Liver (tissue), 9 donors: Measurements from ENCODE around the gene ATP2B2. TPM values are rescaled to one million over a fixed set of nuclear protein-coding genes. Genes with fewer than 3 reads are reported as not detected.

Source experiments
- DNase-seq: peaks from one replicate; pipeline ENCODE4 v3.0.0-alpha.2; 2017; ENCODE audit warnings: low spot score
- H3K27ac ChIP-seq, 2 donors: one replicate each; pipeline ENCODE4 v1.7.0; 2013; ENCODE audit warnings: inconsistent platforms in 2 of 2, low read length in 2 of 2, control low read depth in 1 of 2, low read depth in 1 of 2, mild to moderate bottlenecking in 1 of 2
- H3K27me3 ChIP-seq, 4 donors: one replicate each; pipeline versions ENCODE4 v1.6.1 to v1.7.0; 2013; ENCODE audit warnings: low read length in 3 of 4, inconsistent platforms in 1 of 4, mild to moderate bottlenecking in 1 of 4, moderate library complexity in 1 of 4; ENCODE audit not compliant: control insufficient read depth in 4 of 4, insufficient read depth in 4 of 4
- H3K36me3 ChIP-seq, 4 donors: one replicate each; pipeline versions ENCODE4 v1.6.1 to v1.7.0; 2013; ENCODE audit warnings: low read length in 3 of 4, mild to moderate bottlenecking in 3 of 4, low read depth in 1 of 4, moderate library complexity in 1 of 4; ENCODE audit not compliant: control insufficient read depth in 4 of 4, insufficient read depth in 3 of 4
- H3K4me1 ChIP-seq, 4 donors: one replicate each; pipeline versions ENCODE4 v1.6.1 to v1.7.0; 2013; ENCODE audit warnings: low read length in 3 of 4, mild to moderate bottlenecking in 3 of 4, moderate library complexity in 1 of 4; ENCODE audit not compliant: control insufficient read depth in 4 of 4, insufficient read depth in 4 of 4
- H3K4me3 ChIP-seq, 3 donors: one replicate each; pipeline versions ENCODE4 v1.6.1 to v1.7.0; 2013; ENCODE audit warnings: low read length in 3 of 3, control low read depth in 1 of 3, low read depth in 1 of 3, mild to moderate bottlenecking in 1 of 3
- H3K9ac ChIP-seq, 2 donors: one replicate each; pipeline ENCODE4 v1.7.0; 2013; ENCODE audit warnings: low read length in 2 of 2, mild to moderate bottlenecking in 2 of 2, moderate library complexity in 2 of 2, control low read depth in 1 of 2, low read depth in 1 of 2
- H3K9me3 ChIP-seq, 4 donors: one replicate each; pipeline versions ENCODE4 v1.6.1 to v1.7.0; 2013; ENCODE audit warnings: low read length in 3 of 4; ENCODE audit not compliant: control insufficient read depth in 4 of 4
- ATF3 ChIP-seq: IDR thresholded peaks from 2 replicates; pipeline ENCODE4 v1.6.1; 2016; ENCODE audit warnings: antibody characterized with exemption
- EGR1 ChIP-seq, 2 donors: IDR thresholded peaks; 2 replicates each; pipeline ENCODE4 v1.6.1; 2016 to 2018; ENCODE audit warnings: antibody characterized with exemption in 2 of 2, low read depth in 2 of 2
- FOXA1 ChIP-seq: IDR thresholded peaks from 2 replicates; pipeline ENCODE4 v1.6.1; 2016; ENCODE audit warnings: antibody characterized with exemption
- GABPA ChIP-seq, 2 donors: IDR thresholded peaks in 1 of 2; conservative IDR thresholded peaks in 1 of 2; 2 replicates each; pipeline ENCODE4 v1.6.1; 2016; ENCODE audit warnings: antibody characterized with exemption in 2 of 2, mild to moderate bottlenecking in 1 of 2, moderate library complexity in 1 of 2
- HNF4A ChIP-seq, 2 donors: conservative IDR thresholded peaks; 2 replicates each; pipeline ENCODE4 v1.6.1; 2016; ENCODE audit warnings: antibody characterized with exemption in 2 of 2, mild to moderate bottlenecking in 2 of 2
- HNF4G ChIP-seq: IDR thresholded peaks from 2 replicates; pipeline ENCODE4 v1.6.1; 2016; ENCODE audit warnings: antibody characterized with exemption
- JUND ChIP-seq, 2 donors: IDR thresholded peaks; 2 replicates each; pipeline ENCODE4 v1.6.1; 2016; ENCODE audit warnings: antibody characterized with exemption in 2 of 2
- RAD21 ChIP-seq, 2 donors: IDR thresholded peaks; 2 replicates each; pipeline ENCODE4 v1.6.1; 2016; ENCODE audit warnings: antibody characterized with exemption in 2 of 2, mild to moderate bottlenecking in 2 of 2
- RXRA ChIP-seq, 2 donors: IDR thresholded peaks; 2 replicates each; pipeline ENCODE4 v1.6.1; 2017 to 2018; ENCODE audit warnings: antibody characterized with exemption in 2 of 2, mild to moderate bottlenecking in 1 of 2
- SP1 ChIP-seq: IDR thresholded peaks from 2 replicates; pipeline ENCODE4 v1.6.1; 2018; ENCODE audit warnings: antibody characterized with exemption, mild to moderate bottlenecking
- TAF1 ChIP-seq: conservative IDR thresholded peaks from 2 replicates; pipeline ENCODE4 v1.6.1; 2016; ENCODE audit warnings: antibody characterized with exemption, mild to moderate bottlenecking
- YY1 ChIP-seq: IDR thresholded peaks from 2 replicates; pipeline ENCODE4 v1.6.1; 2016; ENCODE audit warnings: antibody characterized with exemption, mild to moderate bottlenecking
- ZBTB33 ChIP-seq: IDR thresholded peaks from 2 replicates; pipeline ENCODE4 v1.6.1; 2016; ENCODE audit warnings: antibody characterized with exemption
- WGBS: extraction: QIAGEN DNeasy Blood & Tissue Kit; methylation state at CpG from one replicate; pipeline ENCODE4 v1.1.7; 2013; 5-methylcytosine and 5-hydroxymethylcytosine counted together
- polyA plus RNA-seq, 2 donors: library from polyadenylated mRNA; stranded (reverse) in 1 of 2; unstranded in 1 of 2; fragments of 200-250 nt in 1 of 2; fragments of >200 nt in 1 of 2; fragmentation: Nextera tagmentation in 1 of 2; extraction: Ambion mirVana in 1 of 2; gene quantifications; one replicate each; pipeline versions ENCODE4 v1.2.1 to v1.2.3, GENCODE V29; 2013 to 2015
- total RNA-seq, 2 donors: library from RNA; depleted of rRNA; stranded (reverse); fragments of >200 nt; gene quantifications; one replicate each; pipeline ENCODE4 v1.2.3, GENCODE V29; 2014
- TF ChIP-seq, protein P1 (sequence below): IDR thresholded peaks from 2 replicates; pipeline ENCODE4 v1.6.1; 2016; ENCODE audit warnings: antibody characterized with exemption
- TF ChIP-seq, protein P2 (sequence below): IDR thresholded peaks from 2 replicates; pipeline ENCODE4 v1.6.1; 2016; ENCODE audit warnings: antibody characterized with exemption, mild to moderate bottlenecking
- TF ChIP-seq, protein P3 (sequence below): fragments of 150-350 bp; IDR thresholded peaks from 2 replicates; pipeline ENCODE4 v1.5.1; 2017; ENCODE audit warnings: improper control_type of control experiment, low read depth, low read length; ENCODE audit not compliant: missing input control
- donor health status: healthy.
- donor health status: healthy.
- donor health status: healthy.
- donor health status: healthy.
- donor health status: healthy.

ATP2B2 gene
- total and polyA plus RNA-seq, 4 donors, result 10.4 to 27.8 (median 20.7) TPM

GRCh38 chr3:10550705-10551104, 45.3 kb upstream of the ATP2B2 start:
- no peaks in the 10 kb centered on the region for H3K36me3 ChIP-seq
- WGBS, result 89% methylated on average over 10 of the region's 10 CpGs

DNA sequence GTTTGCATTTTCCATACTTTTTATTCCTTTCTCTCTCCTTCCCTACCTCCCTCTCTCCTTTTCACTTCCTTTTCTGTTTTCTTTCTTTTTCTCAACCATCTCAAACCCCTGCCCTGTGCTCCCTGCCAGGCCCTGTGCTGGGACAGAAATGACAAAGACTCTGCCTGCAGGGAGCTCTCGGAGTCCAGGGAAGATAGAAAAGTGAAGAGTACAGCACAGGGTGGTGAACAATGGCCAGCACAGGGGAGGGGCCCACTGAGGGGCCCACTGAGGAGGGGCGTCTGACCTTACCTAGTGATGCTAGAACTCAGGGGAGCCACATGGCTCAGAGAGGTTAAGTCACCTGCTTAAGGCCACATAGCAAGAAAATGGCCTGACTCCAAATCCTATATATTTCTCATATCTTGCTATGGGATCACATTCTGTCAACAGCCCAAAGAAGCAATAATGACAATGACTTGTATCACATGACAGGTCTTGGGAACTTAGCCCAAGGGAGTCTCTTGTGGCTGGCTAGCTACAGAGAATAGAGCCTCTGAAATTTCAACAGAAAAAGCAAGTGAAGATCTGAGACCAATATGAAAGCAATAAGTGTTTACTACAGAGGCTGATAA, 44.3 kb upstream of the ATP2B2 start:
- no peaks in the 10 kb centered on the region for H3K27me3 ChIP-seq
- no peak overlapping the region for H3K4me3 ChIP-seq
- H3K27ac ChIP-seq, result no peak overlapping the region
- H3K9ac ChIP-seq, result no peak overlapping the region
- WGBS, result 91% methylated on average over 2 of the region's 2 CpGs
- no peaks in the 10 kb centered on the region for H3K9me3 ChIP-seq
- DNase-seq, result no peak
- no peaks in the 10 kb centered on the region for H3K4me1 ChIP-seq
- TF ChIP-seq SP1 (no peak), EGR1 (IDR thresholded peaks at IDR 0.05; ENCODE audit: low read depth in 2 of 2) (no peak), YY1 (no peak), RXRA (IDR thresholded peaks at IDR 0.05) (no peak), ATF3 (no peak), ZBTB33 (no peak), GABPA (IDR thresholded peaks at IDR 0.05 in 1 of 2, conservative IDR thresholded peaks at IDR 0.05 in 1 of 2) (no peak), FOXA1 (no peak), JUND (IDR thresholded peaks at IDR 0.05) (no peak), HNF4G (no peak), RAD21 (IDR thresholded peaks at IDR 0.05) (no peak), HNF4A (conservative IDR thresholded peaks at IDR 0.05) (no peak), TAF1 (no peak)
- TF ChIP-seq, protein P1, sequence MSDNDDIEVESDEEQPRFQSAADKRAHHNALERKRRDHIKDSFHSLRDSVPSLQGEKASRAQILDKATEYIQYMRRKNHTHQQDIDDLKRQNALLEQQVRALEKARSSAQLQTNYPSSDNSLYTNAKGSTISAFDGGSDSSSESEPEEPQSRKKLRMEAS, result no peak
- TF ChIP-seq, protein P2, sequence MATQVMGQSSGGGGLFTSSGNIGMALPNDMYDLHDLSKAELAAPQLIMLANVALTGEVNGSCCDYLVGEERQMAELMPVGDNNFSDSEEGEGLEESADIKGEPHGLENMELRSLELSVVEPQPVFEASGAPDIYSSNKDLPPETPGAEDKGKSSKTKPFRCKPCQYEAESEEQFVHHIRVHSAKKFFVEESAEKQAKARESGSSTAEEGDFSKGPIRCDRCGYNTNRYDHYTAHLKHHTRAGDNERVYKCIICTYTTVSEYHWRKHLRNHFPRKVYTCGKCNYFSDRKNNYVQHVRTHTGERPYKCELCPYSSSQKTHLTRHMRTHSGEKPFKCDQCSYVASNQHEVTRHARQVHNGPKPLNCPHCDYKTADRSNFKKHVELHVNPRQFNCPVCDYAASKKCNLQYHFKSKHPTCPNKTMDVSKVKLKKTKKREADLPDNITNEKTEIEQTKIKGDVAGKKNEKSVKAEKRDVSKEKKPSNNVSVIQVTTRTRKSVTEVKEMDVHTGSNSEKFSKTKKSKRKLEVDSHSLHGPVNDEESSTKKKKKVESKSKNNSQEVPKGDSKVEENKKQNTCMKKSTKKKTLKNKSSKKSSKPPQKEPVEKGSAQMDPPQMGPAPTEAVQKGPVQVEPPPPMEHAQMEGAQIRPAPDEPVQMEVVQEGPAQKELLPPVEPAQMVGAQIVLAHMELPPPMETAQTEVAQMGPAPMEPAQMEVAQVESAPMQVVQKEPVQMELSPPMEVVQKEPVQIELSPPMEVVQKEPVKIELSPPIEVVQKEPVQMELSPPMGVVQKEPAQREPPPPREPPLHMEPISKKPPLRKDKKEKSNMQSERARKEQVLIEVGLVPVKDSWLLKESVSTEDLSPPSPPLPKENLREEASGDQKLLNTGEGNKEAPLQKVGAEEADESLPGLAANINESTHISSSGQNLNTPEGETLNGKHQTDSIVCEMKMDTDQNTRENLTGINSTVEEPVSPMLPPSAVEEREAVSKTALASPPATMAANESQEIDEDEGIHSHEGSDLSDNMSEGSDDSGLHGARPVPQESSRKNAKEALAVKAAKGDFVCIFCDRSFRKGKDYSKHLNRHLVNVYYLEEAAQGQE, result no peak
- TF ChIP-seq, protein P3, sequence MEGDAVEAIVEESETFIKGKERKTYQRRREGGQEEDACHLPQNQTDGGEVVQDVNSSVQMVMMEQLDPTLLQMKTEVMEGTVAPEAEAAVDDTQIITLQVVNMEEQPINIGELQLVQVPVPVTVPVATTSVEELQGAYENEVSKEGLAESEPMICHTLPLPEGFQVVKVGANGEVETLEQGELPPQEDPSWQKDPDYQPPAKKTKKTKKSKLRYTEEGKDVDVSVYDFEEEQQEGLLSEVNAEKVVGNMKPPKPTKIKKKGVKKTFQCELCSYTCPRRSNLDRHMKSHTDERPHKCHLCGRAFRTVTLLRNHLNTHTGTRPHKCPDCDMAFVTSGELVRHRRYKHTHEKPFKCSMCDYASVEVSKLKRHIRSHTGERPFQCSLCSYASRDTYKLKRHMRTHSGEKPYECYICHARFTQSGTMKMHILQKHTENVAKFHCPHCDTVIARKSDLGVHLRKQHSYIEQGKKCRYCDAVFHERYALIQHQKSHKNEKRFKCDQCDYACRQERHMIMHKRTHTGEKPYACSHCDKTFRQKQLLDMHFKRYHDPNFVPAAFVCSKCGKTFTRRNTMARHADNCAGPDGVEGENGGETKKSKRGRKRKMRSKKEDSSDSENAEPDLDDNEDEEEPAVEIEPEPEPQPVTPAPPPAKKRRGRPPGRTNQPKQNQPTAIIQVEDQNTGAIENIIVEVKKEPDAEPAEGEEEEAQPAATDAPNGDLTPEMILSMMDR, result no peak
- no peaks in the 10 kb centered on the region for H3K36me3 ChIP-seq

More at GRCh38 chr3:10550705-10551104, 45.3 kb upstream of the ATP2B2 start:
- no peaks in the 10 kb centered on the region for H3K27me3 ChIP-seq
- no peak overlapping the region for H3K9ac ChIP-seq
- H3K4me3 ChIP-seq, result no peak overlapping the region
- no peaks in the 10 kb centered on the region for H3K9me3 ChIP-seq
- DNase-seq, result no peak
- no peak overlapping the region for H3K27ac ChIP-seq
- TF ChIP-seq ZBTB33, result no peak
- TF ChIP-seq TAF1, result no peak
- TF ChIP-seq HNF4G, result no peak
- no peak for TF ChIP-seq YY1
- H3K4me1 ChIP-seq, result no peaks in the 10 kb centered on the region
